Activated CD4-positive, alpha-beta T cell treated with anti-CD3 and anti-CD28 coated beads, Interleukin-2, Interleukin-4, amounts not matched to agents 100 ng/mL and 50 ng/mL, durations not matched to agents 16 hours and 8 hours (primary cell): Measurements from ENCODE around the gene CHSY1.
A peak's percentile ranks its signal among the peaks of the same experiment; 100 is the strongest.

Experiments
- DNase-seq: peaks from one replicate; pipeline ENCODE4 v3.0.0-alpha.2; 2020; ENCODE audit warnings: low spot score

Gene CHSY1

GRCh38 chr15:101188637-101189408, 63.0 kb downstream of the CHSY1 start:
- peak; percentile 75 for DNase-seq

- no peak for DNase-seq
These were observed 63.8 kb downstream of the CHSY1 start for GRCh38 chr15:101187820-101188636.

GRCh38 chr15:101185770-101186169, 66.1 kb downstream of the CHSY1 start:
- no peak for DNase-seq

- no peak for DNase-seq
These were observed 66.5 kb downstream of the CHSY1 start for GRCh38 chr15:101185336-101185735.

GRCh38 chr15:101184830-101185229, 67.0 kb downstream of the CHSY1 start:
- DNase-seq, result no peak

- DNase-seq, result no peak
These were observed 67.9 kb downstream of the CHSY1 start for GRCh38 chr15:101183931-101184305.

- DNase-seq, result no peak
These were observed 68.5 kb downstream of the CHSY1 start for GRCh38 chr15:101183226-101183930.

GRCh38 chr15:101182215-101182614, 69.6 kb downstream of the CHSY1 start:
- no peak for DNase-seq

- no peak for DNase-seq
These were observed 70.5 kb downstream of the CHSY1 start for GRCh38 chr15:101181349-101181748.

GRCh38 chr15:101180620-101181307, 71.1 kb downstream of the CHSY1 start:
- DNase-seq, result no peak

- DNase-seq, result no peak
These were observed 72.3 kb downstream of the CHSY1 start for GRCh38 chr15:101179341-101180153.

GRCh38 chr15:101178931-101179330, 72.9 kb downstream of the CHSY1 start:
- no peak for DNase-seq

- no peak for DNase-seq
These were observed 73.4 kb downstream of the CHSY1 start for GRCh38 chr15:101178479-101178878.

GRCh38 chr15:101177866-101178265, 74.0 kb downstream of the CHSY1 start:
- DNase-seq, result no peak

- DNase-seq, result no peak
These were observed 75.2 kb downstream of the CHSY1 start for GRCh38 chr15:101176625-101177024.

- no peak for DNase-seq
These were observed 76.4 kb downstream of the CHSY1 start for GRCh38 chr15:101175401-101175800.

GRCh38 chr15:101174152-101174920, 77.5 kb downstream of the CHSY1 start:
- no peak for DNase-seq

GRCh38 chr15:101173233-101174119, 78.4 kb downstream of the CHSY1 start:
- no peak for DNase-seq

GRCh38 chr15:101172501-101173071, 79.3 kb downstream of the CHSY1 start:
- DNase-seq, result no peak
